GM23338 (cell line): Measurements from ENCODE around the gene DTX1.

Source experiments
- CREB1 ChIP-seq: fragments of 250-450 bp; sonication (Bioruptor Pico); IDR thresholded peaks from 2 replicates; pipeline ENCODE4 v1.5.0; 2020; ENCODE audit warnings: low read depth, mild to moderate bottlenecking, moderate library complexity
- CTCF ChIP-seq, 2 experiments: fragments of 200-600 bp in 1 of 2; sonication (generic) in 1 of 2; conservative IDR thresholded peaks; 2 replicates each; pipeline versions ENCODE4 v1.5.1 to v1.6.1; 2016 to 2017; ENCODE audit warnings: antibody characterized with exemption in 2 of 2, low read depth in 2 of 2, mild to moderate bottlenecking in 2 of 2, moderate library complexity in 1 of 2
- EZH2 ChIP-seq: fragments of 200-600 bp; sonication (generic); IDR thresholded peaks from one replicate; pipeline ENCODE4 v1.8.0; 2017; ENCODE audit warnings: antibody characterized with exemption, mild to moderate bottlenecking, low read depth; ENCODE audit not compliant: unreplicated experiment
- EZH2phosphoT487 ChIP-seq: fragments of 200-600 bp; sonication (generic); IDR thresholded peaks from one replicate; pipeline ENCODE4 v1.8.1; 2018; ENCODE audit warnings: antibody characterized with exemption; ENCODE audit not compliant: unreplicated experiment
- JUNB ChIP-seq: IDR thresholded peaks from one replicate; pipeline ENCODE4 v1.6.1; 2016; ENCODE audit warnings: antibody characterized with exemption; ENCODE audit not compliant: unreplicated experiment
- NANOG ChIP-seq: IDR thresholded peaks from 2 replicates; pipeline ENCODE4 v1.6.1; 2016; ENCODE audit warnings: antibody characterized with exemption, borderline replicate concordance
- POLR2AphosphoS5 ChIP-seq: IDR thresholded peaks from 2 replicates; pipeline ENCODE4 v1.6.1; 2016; ENCODE audit warnings: antibody characterized with exemption, low read depth
- REST ChIP-seq: IDR thresholded peaks from one replicate; pipeline ENCODE4 v1.6.1; 2018; ENCODE audit warnings: antibody characterized with exemption; ENCODE audit not compliant: unreplicated experiment
- STAT1 ChIP-seq: IDR thresholded peaks from one replicate; pipeline ENCODE4 v1.6.1; 2016; ENCODE audit warnings: antibody characterized with exemption; ENCODE audit not compliant: unreplicated experiment
- ZNF331 ChIP-seq: fragments of 250-450 bp; sonication (Bioruptor Pico); IDR thresholded peaks from 2 replicates; pipeline ENCODE4 v1.5.0; 2020; ENCODE audit warnings: low read depth, mild to moderate bottlenecking, moderate library complexity
- TF ChIP-seq, protein P1 (sequence below): IDR thresholded peaks from 2 replicates; pipeline ENCODE4 v1.6.1; 2016; ENCODE audit warnings: antibody characterized with exemption
- TF ChIP-seq, protein P2 (sequence below): fragments of 250-450 bp; sonication (Bioruptor Pico); IDR thresholded peaks from 2 replicates; pipeline ENCODE4 v1.5.0; 2020; ENCODE audit warnings: mild to moderate bottlenecking, moderate library complexity

DNA sequence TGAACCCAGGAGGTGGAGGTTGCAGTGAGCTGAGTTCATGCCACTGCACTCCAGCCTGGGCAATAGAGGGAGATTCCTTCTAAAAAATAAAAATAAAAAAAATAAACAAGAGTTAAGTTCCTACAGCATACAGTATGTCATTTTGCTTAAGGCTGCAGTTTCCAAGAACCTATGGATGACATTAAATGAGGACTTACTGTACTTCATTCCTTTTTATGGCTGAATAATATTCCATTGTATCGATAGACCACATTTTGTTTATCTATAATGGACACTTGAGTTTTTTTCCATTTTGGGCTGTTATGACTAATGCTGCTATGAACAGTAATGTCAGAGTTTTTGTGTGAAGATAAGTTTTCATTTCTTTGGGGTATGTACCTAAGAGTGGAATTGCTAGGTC lies 61.6 kb downstream of the DTX1 start:
- TF ChIP-seq EZH2 (no peak), EZH2phosphoT487 (no peak), CTCF (conservative IDR thresholded peaks at IDR 0.05; ENCODE audit: low read depth in 2 of 2) (no peak), POLR2AphosphoS5 (no peak), JUNB (no peak), CREB1 (CRISPR knock-in tag) (no peak), REST (no peak), NANOG (no peak), STAT1 (no peak), ZNF331 (CRISPR knock-in tag) (no peak)
- TF ChIP-seq, protein P1, sequence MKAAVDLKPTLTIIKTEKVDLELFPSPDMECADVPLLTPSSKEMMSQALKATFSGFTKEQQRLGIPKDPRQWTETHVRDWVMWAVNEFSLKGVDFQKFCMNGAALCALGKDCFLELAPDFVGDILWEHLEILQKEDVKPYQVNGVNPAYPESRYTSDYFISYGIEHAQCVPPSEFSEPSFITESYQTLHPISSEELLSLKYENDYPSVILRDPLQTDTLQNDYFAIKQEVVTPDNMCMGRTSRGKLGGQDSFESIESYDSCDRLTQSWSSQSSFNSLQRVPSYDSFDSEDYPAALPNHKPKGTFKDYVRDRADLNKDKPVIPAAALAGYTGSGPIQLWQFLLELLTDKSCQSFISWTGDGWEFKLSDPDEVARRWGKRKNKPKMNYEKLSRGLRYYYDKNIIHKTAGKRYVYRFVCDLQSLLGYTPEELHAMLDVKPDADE, result no peak
- TF ChIP-seq, protein P2, sequence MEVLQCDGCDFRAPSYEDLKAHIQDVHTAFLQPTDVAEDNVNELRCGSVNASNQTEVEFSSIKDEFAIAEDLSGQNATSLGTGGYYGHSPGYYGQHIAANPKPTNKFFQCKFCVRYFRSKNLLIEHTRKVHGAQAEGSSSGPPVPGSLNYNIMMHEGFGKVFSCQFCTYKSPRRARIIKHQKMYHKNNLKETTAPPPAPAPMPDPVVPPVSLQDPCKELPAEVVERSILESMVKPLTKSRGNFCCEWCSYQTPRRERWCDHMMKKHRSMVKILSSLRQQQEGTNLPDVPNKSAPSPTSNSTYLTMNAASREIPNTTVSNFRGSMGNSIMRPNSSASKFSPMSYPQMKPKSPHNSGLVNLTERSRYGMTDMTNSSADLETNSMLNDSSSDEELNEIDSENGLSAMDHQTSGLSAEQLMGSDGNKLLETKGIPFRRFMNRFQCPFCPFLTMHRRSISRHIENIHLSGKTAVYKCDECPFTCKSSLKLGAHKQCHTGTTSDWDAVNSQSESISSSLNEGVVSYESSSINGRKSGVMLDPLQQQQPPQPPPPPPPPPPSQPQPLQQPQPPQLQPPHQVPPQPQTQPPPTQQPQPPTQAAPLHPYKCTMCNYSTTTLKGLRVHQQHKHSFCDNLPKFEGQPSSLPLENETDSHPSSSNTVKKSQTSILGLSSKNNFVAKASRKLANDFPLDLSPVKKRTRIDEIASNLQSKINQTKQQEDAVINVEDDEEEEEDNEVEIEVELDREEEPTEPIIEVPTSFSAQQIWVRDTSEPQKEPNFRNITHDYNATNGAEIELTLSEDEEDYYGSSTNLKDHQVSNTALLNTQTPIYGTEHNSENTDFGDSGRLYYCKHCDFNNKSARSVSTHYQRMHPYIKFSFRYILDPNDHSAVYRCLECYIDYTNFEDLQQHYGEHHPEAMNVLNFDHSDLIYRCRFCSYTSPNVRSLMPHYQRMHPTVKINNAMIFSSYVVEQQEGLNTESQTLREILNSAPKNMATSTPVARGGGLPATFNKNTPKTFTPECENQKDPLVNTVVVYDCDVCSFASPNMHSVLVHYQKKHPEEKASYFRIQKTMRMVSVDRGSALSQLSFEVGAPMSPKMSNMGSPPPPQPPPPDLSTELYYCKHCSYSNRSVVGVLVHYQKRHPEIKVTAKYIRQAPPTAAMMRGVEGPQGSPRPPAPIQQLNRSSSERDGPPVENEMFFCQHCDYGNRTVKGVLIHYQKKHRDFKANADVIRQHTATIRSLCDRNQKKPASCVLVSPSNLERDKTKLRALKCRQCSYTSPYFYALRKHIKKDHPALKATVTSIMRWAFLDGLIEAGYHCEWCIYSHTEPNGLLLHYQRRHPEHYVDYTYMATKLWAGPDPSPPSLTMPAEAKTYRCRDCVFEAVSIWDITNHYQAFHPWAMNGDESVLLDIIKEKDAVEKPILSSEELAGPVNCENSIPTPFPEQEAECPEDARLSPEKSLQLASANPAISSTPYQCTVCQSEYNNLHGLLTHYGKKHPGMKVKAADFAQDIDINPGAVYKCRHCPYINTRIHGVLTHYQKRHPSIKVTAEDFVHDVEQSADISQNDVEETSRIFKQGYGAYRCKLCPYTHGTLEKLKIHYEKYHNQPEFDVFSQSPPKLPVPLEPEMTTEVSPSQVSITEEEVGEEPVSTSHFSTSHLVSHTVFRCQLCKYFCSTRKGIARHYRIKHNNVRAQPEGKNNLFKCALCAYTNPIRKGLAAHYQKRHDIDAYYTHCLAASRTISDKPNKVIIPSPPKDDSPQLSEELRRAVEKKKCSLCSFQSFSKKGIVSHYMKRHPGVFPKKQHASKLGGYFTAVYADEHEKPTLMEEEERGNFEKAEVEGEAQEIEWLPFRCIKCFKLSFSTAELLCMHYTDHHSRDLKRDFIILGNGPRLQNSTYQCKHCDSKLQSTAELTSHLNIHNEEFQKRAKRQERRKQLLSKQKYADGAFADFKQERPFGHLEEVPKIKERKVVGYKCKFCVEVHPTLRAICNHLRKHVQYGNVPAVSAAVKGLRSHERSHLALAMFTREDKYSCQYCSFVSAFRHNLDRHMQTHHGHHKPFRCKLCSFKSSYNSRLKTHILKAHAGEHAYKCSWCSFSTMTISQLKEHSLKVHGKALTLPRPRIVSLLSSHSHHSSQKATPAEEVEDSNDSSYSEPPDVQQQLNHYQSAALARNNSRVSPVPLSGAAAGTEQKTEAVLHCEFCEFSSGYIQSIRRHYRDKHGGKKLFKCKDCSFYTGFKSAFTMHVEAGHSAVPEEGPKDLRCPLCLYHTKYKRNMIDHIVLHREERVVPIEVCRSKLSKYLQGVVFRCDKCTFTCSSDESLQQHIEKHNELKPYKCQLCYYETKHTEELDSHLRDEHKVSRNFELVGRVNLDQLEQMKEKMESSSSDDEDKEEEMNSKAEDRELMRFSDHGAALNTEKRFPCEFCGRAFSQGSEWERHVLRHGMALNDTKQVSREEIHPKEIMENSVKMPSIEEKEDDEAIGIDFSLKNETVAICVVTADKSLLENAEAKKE (CRISPR knock-in tag), result no peak
